Chondrocyte (in vitro differentiated cells): ENCODE data around the gene CREB3L2. TPM values are rescaled to one million over a fixed set of nuclear protein-coding genes. Genes with fewer than 3 reads are reported as not detected.

Experiments
- DNase-seq: peaks from one replicate; pipeline ENCODE4 v3.0.0; 2021; ENCODE audit warnings: mixed read lengths, low spot score
- H3K27ac Mint-ChIP-seq: one replicate; pipeline ENCODE4 v1.8.0; 2021; ENCODE audit warnings: mild to moderate bottlenecking, moderate library complexity, mixed read lengths; ENCODE audit not compliant: unreplicated experiment
- H3K27me3 Mint-ChIP-seq: 2 replicates; pipeline ENCODE4 v1.8.0; 2021; ENCODE audit warnings: low read depth, mixed read lengths
- H3K36me3 Mint-ChIP-seq: 2 replicates; pipeline ENCODE4 v1.8.0; 2021; ENCODE audit warnings: low read depth, mixed read lengths
- H3K4me1 Mint-ChIP-seq: 2 replicates; pipeline ENCODE4 v1.8.0; 2021; ENCODE audit warnings: low read depth, mild to moderate bottlenecking, mixed read lengths
- H3K4me3 Mint-ChIP-seq: one replicate; pipeline ENCODE4 v1.8.0; 2021; ENCODE audit warnings: mild to moderate bottlenecking, moderate library complexity, mixed read lengths; ENCODE audit not compliant: unreplicated experiment
- H3K9me3 Mint-ChIP-seq: 2 replicates; pipeline ENCODE4 v1.8.0; 2021; ENCODE audit warnings: low read depth, mixed read lengths
- total RNA-seq: library from RNA; stranded (reverse); gene quantifications from 3 replicates; pipeline ENCODE4 v1.2.1, GENCODE V29; 2021
- TF ChIP-seq, protein P1 (sequence below): fragments of 200-600 bp; sonication (generic); IDR thresholded peaks from 2 replicates; pipeline ENCODE4 v1.5.0; 2021; ENCODE audit warnings: antibody characterized with exemption, mild to moderate bottlenecking, moderate library complexity

Gene CREB3L2
- total RNA-seq, 1 donor from 2014 or later, result 217 TPM

DNA sequence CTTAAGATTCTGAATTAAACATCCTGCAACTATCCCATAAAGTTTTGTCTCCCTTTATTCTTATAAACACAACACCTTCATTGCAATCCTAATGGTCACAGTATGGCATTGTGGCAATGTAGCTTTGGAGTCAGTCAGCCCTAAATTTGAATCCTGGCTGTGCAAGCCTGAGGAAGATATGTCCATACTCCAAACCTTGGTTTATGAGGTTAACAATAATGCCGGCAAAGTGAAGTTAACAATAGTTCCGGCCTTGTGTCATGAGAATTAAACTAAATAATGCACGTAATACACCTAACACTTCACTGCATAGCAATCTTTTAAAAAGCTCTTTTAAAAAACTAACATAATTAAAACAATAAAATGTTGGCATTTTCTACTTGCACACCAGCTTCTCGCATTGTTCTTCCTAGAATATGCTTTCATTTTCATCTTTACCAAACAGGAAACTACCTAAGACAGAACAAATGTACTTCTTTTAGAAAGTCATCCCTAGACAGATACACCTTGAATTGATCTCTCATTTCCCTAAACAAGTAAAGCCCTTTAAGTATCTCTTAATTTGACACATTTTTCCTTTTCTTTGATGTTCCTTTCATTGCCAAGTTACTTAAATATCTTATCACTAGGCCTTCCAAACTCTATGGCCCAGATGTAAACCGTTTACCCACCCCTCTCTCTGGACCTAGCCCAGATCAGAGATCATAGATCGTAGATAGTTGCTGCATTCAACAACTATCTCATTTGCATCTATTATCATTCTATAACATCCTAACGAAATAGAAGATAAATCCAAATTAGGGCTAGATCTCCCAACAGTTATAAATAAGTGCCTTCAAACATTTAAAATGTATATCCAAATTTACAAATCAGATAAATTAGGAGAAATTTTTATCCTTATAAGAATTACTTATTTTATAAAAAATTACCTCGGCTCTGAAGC is 66.7 kb downstream of the CREB3L2 start:
- no peaks in the 10 kb centered on the region for H3K27me3 Mint-ChIP-seq
- DNase-seq, result no peak
- TF ChIP-seq, protein P1, sequence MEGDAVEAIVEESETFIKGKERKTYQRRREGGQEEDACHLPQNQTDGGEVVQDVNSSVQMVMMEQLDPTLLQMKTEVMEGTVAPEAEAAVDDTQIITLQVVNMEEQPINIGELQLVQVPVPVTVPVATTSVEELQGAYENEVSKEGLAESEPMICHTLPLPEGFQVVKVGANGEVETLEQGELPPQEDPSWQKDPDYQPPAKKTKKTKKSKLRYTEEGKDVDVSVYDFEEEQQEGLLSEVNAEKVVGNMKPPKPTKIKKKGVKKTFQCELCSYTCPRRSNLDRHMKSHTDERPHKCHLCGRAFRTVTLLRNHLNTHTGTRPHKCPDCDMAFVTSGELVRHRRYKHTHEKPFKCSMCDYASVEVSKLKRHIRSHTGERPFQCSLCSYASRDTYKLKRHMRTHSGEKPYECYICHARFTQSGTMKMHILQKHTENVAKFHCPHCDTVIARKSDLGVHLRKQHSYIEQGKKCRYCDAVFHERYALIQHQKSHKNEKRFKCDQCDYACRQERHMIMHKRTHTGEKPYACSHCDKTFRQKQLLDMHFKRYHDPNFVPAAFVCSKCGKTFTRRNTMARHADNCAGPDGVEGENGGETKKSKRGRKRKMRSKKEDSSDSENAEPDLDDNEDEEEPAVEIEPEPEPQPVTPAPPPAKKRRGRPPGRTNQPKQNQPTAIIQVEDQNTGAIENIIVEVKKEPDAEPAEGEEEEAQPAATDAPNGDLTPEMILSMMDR, result no peak
- H3K27ac Mint-ChIP-seq, result peak overlapping the region; percentile 91
- H3K4me1 Mint-ChIP-seq, result peaks cover 92% of the 10 kb centered on the region
- no peak overlapping the region for H3K4me3 Mint-ChIP-seq
- H3K9me3 Mint-ChIP-seq, result no peaks in the 10 kb centered on the region
- peaks cover 3% of the 10 kb centered on the region for H3K36me3 Mint-ChIP-seq

DNA sequence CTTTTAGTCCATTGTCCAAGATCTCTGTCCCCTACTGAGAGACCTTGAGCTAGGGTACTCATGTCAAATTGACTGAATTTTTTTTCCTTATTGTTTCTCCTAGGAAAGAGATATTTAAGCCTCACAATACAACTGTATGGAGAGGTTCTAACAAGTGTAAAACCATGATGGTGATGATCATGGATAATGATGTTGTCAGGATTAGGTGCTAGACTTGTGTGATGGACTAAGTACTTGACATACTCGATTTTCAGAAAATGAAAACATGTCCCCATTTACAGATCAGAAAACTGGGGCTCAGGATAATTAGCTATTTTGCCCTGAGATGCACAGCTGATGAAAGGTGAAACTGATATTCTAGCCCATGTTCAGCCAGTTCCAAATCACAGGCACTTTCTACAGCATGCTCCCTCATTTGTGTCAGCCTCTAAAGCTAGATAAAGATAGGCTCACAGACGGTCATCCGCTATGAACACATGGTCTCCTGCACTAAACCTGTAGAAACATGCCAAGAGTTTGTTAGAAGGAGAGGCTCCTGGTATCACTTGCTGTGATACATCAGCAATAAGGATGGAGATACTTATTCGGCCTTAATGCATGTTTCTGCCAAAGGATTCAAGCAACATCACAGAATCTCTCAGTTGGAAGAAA is 67.6 kb downstream of the CREB3L2 start:
- no peak overlapping the region for H3K4me3 Mint-ChIP-seq
- H3K36me3 Mint-ChIP-seq, result peaks cover 3% of the 10 kb centered on the region
- TF ChIP-seq, protein P1, result no peak
- no peak for DNase-seq
- H3K27me3 Mint-ChIP-seq, result no peaks in the 10 kb centered on the region
- peaks cover 87% of the 10 kb centered on the region for H3K4me1 Mint-ChIP-seq
- H3K27ac Mint-ChIP-seq, result peak overlapping the region; percentile 76
- H3K9me3 Mint-ChIP-seq, result no peaks in the 10 kb centered on the region

DNA sequence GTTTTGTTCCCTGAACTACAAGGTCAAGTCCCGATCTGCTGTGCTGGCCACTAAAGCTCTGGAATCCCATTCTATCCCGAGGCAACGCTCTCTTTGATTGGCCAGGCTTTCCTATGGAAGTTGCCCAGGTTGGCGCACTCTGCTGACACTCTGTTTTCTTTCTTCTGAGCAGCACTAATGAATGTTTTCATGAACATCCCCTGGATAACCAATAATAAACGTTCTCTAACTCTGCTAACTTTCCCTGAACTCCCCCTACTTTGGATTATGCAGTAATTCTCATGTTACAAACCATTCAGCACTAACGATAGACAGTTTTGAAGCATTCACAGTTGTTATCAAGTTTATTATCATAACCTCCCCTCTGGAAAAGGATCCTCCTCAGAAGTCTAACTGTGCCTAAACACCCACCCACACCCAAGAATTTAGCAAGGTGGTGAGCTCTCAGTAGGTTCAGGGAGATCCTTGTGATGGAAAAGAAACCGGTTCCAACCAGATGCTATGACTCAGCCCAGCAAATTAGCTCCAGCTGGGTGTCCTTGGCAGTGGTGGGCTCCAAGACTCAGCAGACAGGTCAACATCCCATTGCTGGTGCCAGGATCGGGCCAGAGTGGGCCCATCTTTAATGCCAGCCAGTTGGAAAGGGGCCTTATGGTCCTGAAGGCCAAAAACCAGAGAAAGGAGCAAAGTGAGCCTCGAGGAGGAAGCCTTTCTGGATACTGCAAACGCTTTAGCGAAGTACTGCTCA is 68.4 kb downstream of the CREB3L2 start:
- peaks cover 3% of the 10 kb centered on the region for H3K36me3 Mint-ChIP-seq
- H3K27me3 Mint-ChIP-seq, result no peaks in the 10 kb centered on the region
- H3K27ac Mint-ChIP-seq, result peak overlapping the region; percentile 76
- no peak for DNase-seq
- H3K9me3 Mint-ChIP-seq, result no peaks in the 10 kb centered on the region
- no peak overlapping the region for H3K4me3 Mint-ChIP-seq
- TF ChIP-seq, protein P1, result no peak
- H3K4me1 Mint-ChIP-seq, result peaks cover 88% of the 10 kb centered on the region

DNA sequence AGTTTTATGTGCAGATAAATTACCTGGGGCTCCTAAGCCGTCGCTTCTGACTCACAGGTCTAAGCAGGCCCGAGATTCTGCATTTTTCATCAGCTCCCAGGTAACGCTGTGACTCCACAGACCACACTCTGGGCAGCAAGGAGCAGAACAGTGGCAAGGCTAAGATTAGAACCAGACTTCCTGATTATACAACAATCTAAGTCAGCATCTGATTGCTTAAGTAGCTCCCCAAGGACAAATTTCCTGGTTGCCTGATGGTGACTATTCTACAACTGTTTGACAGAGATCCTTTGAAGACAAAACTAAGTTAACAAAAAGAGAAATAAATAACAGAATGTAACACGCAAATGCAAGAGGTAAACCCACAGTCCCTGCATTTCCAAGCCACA is 69.0 kb downstream of the CREB3L2 start:
- TF ChIP-seq, protein P1, result no peak
- peak overlapping the region; percentile 76 for H3K27ac Mint-ChIP-seq
- DNase-seq, result no peak
- H3K36me3 Mint-ChIP-seq, result peaks cover 5% of the 10 kb centered on the region
- no peaks in the 10 kb centered on the region for H3K27me3 Mint-ChIP-seq
- peaks cover 85% of the 10 kb centered on the region for H3K4me1 Mint-ChIP-seq
- H3K9me3 Mint-ChIP-seq, result no peaks in the 10 kb centered on the region
- no peak overlapping the region for H3K4me3 Mint-ChIP-seq

DNA sequence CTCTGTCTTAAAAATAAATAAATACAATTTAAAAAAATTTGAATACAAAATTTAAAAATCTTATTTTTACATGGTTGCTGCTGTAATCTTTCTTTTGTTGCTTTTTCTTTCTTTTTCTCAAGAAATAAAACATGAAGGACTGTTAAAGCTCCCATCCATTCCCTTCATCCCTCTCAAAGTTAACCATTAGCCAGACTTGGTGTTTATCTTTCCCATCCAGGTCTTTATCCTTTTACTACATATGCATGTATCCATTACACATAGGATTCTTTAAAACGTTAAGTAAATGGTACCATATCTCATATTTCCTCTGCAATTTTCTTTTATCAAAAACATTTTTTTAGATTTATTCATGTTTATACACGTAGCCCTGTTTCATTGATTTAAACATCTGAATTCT is 70.1 kb downstream of the CREB3L2 start:
- H3K4me1 Mint-ChIP-seq, result peaks cover 77% of the 10 kb centered on the region
- no peak overlapping the region for H3K4me3 Mint-ChIP-seq
- no peak for DNase-seq
- no peaks in the 10 kb centered on the region for H3K9me3 Mint-ChIP-seq
- H3K27ac Mint-ChIP-seq, result peak overlapping the region; percentile 81
- H3K36me3 Mint-ChIP-seq, result peaks cover 12% of the 10 kb centered on the region
- TF ChIP-seq, protein P1, result no peak
- H3K27me3 Mint-ChIP-seq, result no peaks in the 10 kb centered on the region
